RKO (cell line): Measurements from ENCODE around the gene SHANK3.

Experiments used
- DNase-seq: peaks from one replicate; pipeline ENCODE4 v3.0.0-alpha.2; 2016; ENCODE audit warnings: low spot score

SHANK3 gene

DNA sequence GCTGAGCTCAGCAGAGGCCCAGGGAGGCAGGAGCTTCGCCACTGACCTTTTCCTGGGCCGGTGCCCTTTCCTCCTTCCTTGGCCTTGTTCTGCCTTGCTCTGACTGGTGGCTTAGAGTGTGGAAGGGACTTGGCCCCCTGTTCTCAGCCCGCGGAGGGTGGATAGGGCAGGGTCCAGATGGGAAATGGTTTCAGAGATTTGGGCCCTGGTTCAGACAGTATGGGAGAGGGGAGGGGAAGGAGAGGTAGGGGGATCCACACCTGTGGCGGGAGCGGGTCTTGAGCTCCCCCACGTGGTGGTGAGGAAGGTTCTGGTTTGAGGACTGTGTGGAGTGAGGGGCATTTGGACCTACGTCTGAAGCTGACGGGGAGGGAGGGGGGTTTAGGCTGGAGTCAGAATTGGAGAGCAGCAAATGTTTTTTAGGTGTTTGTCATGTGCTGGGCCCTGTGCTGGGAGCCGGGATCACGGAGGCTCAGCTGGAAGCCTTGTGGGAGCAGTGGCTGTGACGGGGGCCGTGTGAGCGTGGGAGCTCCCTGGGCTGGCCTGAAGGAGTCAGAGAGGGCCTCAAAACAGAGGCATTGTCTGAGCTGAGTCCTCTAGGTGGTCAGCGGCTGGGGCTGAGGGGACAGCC lies 27.2 kb downstream of the SHANK3 start:
- no peak for DNase-seq

DNA sequence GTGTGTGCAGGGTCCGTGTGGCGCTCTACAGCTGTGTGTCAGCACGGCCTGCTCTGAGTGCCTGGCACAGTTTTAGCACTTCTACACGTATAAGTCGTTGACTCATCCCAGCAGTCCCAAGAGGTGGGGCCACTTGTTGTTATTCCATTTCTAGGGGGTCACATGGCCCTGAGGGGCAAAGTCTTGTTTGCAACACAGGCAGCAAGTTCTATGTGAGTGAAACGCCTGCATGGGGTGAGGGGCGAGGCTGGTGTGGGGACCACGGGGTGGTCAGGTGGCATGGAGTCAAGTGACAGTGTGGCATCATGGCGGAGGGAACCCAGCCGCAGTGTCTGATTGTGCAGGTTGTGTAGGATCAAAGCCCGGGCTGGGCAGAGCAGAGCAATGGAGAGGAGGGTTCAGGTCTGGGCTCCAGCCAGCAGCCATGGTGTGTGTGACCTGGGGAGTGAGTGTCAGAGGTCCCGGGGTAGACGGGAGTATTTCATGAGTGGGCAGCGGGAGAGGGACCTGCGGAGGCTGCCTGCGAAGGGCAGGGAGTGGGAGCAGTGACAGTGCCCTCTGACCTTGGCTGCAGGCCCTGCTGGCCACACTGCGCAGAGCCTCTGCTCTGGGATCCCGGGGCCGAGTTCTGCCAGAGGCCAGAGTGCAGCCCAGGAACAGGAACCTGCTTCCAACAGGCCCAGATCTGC lies 27.9 kb downstream of the SHANK3 start:
- no peak for DNase-seq

DNA sequence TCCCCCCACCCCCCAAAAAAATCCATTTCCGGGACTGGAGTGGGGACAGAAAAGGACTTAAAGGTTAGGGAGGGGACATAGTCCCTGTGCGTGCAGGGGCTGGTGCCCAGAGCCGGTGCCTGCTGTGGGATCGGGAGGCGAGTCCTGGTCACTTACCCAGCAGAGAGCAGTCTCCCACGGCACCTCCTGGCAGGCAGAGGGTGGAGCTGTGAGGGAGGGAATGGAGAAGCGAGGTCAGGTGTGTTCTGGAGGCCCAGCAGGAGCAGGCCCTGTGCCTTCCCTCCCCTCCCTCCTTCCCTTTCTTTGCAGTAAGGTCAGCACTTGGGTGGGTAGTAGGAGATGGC lies 28.4 kb downstream of the SHANK3 start:
- DNase-seq, result no peak

DNA sequence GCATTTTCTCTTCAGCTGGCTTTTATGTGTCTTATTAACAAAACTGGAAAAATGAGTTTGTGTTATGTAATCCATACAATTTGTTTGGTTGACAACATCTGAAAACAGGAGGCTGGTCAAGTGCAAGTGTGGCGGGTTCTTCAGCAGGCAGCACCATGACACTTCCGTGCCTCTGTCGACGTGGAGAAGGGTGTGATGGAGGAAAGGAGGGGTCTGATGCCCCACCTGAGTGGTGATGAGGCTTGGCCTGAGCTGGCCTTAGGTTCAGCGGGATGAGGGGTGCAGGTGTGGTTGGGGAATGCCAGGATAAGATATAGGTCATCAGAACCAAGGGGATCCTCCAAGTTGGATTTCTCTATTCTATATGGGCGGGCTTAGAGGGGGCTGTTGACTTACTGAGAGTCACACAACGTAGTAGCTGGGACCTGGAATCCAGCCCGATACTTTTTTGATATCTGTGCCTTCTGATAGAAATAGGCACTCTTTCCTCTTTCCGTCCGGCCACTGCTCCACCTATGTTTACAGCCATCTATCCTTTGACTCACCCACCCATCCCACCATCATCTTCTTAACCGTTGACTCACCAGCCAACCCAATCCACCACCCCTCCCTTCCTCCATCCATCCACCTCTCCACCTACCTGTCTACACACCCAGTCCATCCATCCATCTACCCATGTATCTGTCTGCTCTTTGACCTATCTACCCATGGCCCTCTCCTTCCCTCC lies 29.0 kb downstream of the SHANK3 start:
- DNase-seq, result no peak

DNA sequence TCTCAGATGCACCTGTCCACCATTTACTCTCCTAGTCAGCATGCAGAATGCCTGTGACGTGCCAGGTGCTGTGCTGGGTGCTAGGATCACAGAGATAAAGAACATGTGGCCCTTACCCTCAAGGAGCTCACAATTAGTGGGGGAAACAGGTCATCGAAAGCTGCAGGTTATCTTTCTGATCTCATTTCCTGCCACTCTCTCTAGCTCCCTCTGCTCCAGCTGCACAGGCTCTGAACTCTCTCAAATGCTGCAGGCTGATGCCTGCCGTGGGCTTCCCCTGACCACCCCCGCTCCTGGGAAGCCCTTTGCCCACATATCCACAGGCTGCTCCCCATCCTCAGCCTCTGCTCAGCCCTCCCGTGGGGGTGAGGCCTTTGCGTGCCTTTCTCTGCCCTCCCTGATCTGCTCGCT lies 29.6 kb downstream of the SHANK3 start:
- no peak for DNase-seq

DNA sequence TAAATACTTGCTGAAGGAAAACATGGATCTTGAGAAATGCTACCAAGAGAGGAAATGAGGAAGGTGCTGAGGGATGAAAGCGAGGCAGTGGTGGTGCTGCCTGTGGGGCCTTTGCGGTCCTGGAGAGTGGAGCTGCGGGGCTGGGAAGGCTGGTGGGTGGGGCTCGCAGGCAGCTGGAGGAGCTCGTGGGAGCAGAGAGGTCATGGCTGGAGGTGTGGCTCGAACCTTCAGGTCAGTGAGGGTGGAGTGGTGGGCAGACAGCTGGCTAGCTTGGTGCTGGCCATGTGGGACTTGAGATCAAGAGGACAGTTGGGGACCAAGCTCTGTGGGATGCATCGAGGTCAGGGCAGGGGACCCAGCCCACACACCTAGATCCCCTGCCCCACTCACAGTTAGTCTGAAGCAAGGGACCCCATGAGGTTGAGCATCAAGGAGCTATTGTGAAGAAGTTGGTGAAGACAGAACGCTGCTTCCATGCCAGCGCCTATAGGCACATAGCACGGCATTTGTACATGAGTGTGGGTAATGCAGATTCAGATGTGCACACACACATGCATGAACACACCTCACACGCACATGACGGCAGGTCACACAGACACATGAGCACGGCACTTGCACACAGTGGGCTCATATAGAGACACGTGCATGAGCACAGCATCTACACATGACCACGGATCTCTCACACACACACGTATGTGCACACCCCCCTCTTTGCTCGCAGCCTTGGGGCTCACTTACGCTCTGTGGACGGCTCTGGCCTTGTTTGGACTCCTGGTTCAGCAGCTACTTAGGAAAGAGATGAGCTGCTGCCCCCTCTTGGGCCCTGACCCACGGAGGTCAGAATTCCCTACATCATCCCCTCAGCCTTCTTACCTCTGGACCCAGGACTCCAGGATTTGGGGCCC lies 30.4 kb downstream of the SHANK3 start:
- DNase-seq, result no peak

DNA sequence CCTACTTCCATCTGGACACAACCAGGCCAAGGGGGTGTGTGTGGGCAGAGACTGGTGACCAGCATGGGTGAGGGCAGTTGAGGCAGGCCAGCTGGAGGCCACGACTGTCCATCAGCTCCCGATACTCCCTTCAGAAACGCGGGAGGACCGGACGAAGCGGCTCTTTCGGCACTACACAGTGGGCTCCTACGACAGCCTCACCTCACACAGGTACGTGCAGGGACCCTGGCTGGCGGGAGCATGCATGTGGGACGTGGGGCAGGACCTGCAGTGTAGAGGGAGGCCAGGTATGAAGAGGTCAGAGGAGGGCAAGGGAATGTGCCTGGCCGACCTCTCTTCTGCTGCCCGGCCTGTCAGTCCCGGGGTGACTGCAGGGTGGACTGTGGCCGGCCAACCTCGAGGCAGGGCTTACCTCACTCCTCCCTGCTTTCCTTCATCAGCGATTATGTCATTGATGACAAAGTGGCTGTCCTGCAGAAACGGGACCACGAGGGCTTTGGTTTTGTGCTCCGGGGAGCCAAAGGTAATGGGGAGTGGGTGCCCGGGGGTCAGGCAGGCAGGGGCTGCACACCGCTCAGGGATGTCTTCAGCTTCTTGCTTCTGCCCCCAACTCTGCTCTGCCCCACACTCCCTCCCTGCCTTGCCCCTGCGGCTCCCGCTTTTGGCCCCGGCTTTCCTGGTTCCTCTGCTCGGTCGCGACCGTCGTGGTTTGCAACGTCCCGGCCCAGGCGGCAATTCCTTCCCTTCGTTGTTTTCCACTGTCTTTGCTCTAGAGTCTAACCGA lies 31.3 kb downstream of the SHANK3 start:
- DNase-seq, result no peak

DNA sequence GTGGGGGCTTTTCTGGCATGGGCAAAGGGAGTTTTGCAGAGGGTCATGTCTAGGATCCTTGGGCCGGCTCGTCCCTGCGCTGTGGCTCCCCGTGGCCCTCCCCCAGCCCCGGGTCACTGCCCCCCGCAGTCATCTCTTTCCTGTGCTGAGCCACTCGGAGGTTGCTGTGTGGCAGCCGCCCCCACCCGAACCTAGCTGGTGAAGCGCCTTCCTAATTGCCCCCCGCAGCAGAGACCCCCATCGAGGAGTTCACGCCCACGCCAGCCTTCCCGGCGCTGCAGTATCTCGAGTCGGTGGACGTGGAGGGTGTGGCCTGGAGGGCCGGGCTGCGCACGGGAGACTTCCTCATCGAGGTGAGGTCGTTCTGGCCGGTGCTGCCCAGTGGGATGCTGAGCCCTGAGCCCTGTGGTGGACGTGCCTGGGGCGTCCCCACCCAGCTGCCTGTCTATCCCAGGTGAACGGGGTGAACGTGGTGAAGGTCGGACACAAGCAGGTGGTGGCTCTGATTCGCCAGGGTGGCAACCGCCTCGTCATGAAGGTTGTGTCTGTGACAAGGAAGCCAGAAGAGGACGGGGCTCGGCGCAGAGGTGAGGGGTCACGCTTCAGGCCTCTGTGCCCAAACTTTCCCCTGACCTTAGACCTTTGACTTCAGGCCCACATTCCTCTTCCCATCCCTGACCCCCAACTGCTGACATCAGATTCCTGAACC lies 32.0 kb downstream of the SHANK3 start:
- DNase-seq, result no peak

DNA sequence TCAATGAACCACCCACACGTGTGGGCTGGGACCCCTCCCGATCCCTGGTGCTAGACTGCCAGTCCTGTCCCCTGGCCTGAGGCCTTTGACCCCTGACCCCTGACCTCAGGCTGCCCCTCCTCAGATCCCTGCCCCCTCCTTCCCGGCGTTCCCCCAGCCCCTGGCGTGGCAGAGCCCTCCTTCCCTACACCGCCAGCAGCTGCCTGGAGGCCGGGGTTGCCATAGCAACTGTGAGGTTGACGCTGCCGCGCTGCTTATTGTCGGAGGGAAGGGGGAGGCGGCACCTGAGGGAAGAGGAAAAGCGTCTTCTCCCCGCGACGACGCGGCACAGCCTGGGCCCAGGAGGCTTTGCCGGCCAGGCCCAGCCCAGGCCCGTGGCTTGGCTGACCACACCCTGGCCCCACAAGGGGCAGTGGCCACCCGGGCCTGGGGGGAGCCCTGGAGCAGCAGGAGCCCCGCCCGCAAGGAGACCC lies 32.6 kb downstream of the SHANK3 start:
- DNase-seq, result no peak

DNA sequence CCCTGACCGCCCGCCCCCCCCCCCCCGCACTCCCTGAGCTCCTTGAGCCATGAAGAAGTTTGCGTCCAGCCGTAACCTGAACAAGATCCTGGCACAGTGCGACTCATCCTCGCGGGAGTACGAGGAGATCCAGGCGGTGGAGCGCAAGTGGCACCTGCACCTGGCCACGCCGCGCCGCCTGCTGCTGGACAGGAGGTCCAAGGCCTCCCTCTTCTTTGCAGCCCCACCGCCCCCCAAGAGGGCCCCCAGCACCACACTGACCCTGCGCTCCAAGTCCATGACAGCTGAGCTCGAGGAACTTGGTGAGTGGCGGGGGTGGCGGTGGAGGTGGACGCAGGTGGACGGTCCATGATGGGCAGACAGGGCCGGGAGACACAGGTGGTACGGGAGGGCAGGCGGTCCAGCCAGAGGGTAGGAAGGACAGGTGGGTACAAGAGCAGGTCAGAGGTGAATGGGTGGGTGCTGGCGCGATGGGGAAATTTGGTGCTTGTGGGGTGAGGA lies 33.3 kb downstream of the SHANK3 start:
- no peak for DNase-seq

DNA sequence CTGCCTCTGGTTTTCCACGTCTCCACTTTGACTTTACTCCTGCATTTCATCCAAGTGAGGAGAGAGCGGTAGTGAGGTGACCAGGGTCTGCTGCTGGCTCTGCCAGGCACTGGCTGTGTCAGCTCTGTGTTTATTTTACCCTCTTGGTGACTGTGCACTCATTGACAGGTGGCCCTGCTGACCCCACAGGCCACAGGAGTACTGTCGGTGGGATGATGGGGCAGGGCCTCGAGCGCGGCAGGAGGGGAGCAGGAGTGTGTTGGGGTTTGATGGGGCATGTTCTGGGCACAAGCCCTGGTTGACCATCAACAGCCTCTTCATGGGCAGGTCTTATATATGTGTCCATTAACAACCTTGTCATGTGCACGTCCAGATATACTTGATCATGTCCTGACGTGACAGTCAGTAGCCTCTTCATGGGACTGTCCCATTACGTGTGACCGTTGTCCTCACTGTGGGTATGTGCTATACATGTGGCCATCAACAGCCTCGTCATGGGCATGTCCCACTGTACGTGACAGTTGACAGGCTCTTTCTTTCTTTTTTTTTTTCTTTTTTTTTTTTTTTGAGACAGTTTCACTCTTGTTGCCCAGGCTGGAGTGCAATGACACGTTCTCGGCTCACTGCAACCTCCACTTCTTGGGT lies 34.0 kb downstream of the SHANK3 start:
- DNase-seq, result no peak

DNA sequence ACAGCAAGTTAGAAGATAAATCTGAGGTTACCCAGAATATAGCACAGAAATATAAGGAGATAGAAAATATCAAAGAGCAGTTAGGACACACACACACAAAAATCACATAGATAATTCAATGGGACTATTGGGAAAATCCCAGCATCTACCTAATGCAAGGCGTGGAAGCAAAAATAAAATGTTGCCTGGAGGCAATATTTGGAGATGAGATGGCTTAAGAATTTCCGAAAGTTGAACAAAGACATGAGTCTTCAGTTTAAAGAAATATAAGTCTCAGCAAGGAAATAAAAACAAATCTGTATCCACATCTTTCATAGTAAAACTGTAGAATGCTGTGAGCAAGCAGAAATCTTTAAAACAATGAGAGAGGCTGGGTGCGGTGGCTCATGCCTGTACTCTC lies 35.9 kb downstream of the SHANK3 start:
- DNase-seq, result no peak

DNA sequence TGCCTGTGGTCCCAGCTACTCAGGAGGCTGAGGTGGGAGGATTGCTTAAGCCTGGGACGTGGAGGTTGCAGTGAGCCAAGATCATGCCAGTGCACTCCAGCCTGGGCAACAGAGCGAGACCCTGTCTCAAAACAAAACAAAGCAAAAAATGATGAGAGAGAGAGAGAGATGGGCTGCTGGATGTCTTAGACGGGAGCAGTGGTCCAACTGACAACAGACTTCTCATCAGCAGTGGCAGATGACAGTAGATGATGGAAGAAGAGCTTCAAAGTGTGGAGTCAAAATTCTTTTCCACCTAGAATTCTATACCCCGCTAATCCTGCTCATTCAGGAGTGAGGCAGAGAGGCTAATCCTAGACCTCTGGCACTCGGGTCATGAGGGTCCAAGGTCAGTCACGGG lies 36.4 kb downstream of the SHANK3 start:
- no peak for DNase-seq

DNA sequence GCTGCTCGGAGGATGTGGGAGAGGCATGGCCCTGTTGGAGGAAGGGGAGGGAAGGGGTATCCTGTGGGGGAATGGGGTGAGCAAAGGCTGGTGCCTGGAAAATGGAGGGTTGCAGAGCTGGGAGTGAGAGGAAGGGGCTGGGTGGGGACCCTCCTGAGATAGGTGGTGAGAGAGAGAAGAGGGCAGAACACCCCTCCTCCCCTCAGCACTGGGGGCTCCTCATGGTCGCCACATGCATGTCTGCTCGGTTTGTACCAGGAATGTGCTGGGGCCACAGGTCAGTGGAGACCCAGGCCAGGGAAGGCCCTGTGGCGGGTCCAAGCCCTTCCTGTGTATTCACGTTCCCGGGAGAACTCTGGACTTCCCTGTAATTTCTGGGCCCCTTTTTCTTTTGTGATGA lies 37.6 kb downstream of the SHANK3 start:
- DNase-seq, result no peak

DNA sequence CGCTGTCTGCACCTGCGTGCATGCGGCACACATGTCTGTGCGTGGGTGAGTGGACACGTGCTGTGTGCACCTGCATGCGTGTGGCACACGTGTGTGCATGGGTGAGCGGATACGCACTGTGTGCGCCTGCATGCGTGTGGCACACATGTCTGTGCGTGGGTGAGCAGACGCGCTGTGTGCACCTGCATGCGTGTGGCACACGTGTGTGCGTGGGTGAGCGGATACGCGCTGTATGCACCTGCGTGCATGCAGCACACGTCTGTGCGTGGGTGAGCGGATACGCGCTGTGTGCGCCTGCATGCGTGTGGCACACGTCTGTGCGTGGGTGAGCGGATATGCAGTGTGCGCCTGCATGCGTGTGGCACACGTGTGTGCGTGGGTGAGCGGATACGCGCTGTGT lies 38.3 kb downstream of the SHANK3 start:
- DNase-seq, result no peak

DNA sequence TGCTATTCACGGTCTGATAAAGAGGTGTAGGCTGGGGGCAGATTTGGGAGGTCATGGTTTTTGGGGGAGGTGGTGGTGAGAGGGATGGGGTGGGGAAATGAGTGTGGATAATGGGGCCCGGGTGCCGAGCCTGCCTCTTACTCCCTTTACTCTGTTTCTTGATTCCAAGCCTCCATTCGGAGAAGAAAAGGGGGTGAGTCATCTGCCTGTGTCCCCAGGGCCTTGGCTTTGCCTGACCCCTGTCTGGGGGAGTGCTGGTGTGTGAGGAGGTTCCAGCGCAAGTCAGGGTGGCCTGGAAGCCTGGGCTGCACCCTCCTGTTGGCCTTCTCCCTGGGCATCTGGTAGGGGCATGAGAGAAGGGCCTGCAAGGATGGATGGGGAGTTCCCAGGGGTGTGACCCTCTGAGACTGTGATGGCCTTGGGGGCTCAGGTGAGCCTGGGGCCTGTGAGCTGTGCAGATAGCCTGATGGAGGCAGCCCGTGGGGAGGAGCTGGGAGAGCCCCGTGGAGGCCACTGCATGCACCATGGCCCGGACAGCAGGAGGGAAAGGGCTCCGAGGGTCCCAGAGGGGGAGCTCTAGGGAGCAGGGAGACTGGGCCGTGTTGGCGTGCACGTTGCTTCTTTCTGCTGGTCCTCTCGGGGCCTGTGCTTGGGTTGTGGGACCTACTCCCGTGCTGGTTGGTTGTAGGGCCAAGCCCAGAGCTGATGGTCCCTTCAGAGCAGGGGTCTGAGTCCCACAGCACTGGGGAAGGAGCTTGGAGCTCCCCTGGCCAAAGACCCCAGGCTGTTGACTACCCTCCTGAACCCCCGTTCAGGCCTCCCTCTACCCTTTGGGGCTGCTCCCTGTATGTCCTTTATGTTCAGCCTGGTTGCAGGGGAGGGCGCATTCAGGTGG lies 39.1 kb downstream of the SHANK3 start:
- no peak for DNase-seq

DNA sequence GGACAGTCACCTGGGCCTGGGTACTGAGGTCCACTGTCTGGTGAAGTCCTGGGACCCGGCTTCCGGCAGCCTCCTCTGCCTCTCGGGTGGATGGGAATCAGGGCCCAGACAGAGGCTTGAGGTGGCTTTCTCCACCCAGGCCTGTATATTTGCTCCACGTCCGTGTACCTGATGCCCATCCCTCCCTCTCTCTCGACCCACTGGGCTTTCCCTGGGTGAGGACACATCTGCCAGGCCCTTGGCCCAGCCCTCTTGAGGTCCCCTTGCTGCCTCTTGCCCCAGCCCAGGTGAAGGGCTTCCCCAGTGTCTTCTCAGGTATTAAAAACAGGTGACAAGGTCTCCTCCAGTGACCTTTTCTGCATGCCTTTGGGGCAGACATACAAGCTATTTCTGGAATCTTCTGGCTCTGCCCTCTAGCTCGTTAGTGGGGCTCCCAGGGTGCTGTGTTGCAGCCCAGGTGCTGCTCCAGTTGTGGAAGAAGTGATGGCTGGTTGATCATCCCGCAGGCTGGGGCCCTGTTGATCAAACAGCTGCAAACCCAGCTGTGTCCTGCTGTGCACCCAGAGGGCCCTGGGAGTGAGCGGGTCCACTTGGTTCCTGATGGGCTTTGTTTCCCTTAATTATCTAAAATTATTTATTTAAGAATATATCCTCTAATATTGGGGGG lies 39.9 kb downstream of the SHANK3 start:
- DNase-seq, result no peak

DNA sequence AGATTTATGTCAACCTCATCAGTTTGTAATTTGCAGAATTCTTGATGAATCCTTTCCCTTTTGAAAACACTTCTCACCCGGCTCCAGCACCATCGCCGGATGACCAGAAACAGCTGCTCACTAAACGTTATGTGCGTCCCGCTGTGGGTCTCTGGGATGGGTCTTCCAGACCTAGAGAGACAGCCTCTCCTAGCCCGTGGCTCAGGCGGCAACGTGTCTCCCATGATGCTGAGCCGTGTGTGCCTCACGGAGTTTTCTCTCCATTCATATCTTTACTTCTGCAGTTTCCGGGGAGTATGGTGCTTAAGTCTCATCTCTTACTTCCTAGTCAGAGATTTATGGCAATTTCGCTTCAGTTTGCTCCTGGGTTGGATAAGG lies 40.4 kb downstream of the SHANK3 start:
- no peak for DNase-seq
